Measurements from ENCODE around the gene GNAO1. TPM values are rescaled to one million over a fixed set of nuclear protein-coding genes. Genes with fewer than 3 reads are reported as not detected.

GNAO1 gene
- polyA plus RNA-seq, 1 of the 3 experiments (the other 2 are of a cell fraction): 0.30 TPM

GRCh38 chr16:56340416-56340815 lies 149.1 kb downstream of the GNAO1 start:
- H3K79me2 ChIP-seq (ENCODE audit: insufficient read depth): no peaks in the 10 kb centered on the region
- no peak overlapping the region for H3K27ac ChIP-seq (ENCODE audit: low read depth in 2 of 2, low read length in 1 of 2)
- H3K36me3 ChIP-seq (replicated peaks in 1 of 2; ENCODE audit: control insufficient read depth in 1 of 2, insufficient read depth in 2 of 2, low read length in 1 of 2): no peaks in the 10 kb centered on the region
- 86% methylated on average over 16 of the region's 23 CpGs for WGBS (ENCODE audit: low lambda C conversion rate)
- no peaks in the 10 kb centered on the region for H4K20me1 ChIP-seq (ENCODE audit: insufficient read depth)
- no peaks in the 10 kb centered on the region for H3K9me3 ChIP-seq
- no peak overlapping the region for H3K9ac ChIP-seq
- peaks cover 0 to 13% of the 10 kb centered on the region in 2 experiments; a peak in 1 of 4 replicates for H3K4me1 ChIP-seq (ENCODE audit: control insufficient read depth in 1 of 2, insufficient read depth in 2 of 2, low read depth in 1 of 2, low read length in 1 of 2)
- TF ChIP-seq CTCF (IDR thresholded peaks at IDR 0.05): no peak
- TF ChIP-seq TCF12 (IDR thresholded peaks at IDR 0.05): no peak
- no peak overlapping the region for H3K4me3 ChIP-seq (ENCODE audit: low read depth in 2 of 2, low read length in 1 of 2)
- no peaks in the 10 kb centered on the region for H3F3A ChIP-seq (replicated peaks; ENCODE audit: insufficient read depth)
- DNase-seq: no peak
- H3K9me2 ChIP-seq: no peaks in the 10 kb centered on the region
- no peak overlapping the region for H3K4me2 ChIP-seq
- POLR2A ChIA-PET: no interaction called here
- H2AFZ ChIP-seq (ENCODE audit: low read depth): no peak overlapping the region
- H3K27me3 ChIP-seq (ENCODE audit: insufficient read depth): no peaks in the 10 kb centered on the region
- CTCF ChIA-PET: interaction anchor here (1.3 to 3.5 kb wide), 3 partner anchors 15 to 876 kb away, joined by 3 to 18 read pairs (median 10); no protein-coding TSS in a partner anchor

GRCh38 chr16:56340864-56341365 lies 149.6 kb downstream of the GNAO1 start:
- Histone ChIP-seq H3K36me3 (replicated peaks in 1 of 2; ENCODE audit: control insufficient read depth in 1 of 2, insufficient read depth in 2 of 2, low read length in 1 of 2) (no peaks in the 10 kb centered on the region), H3K4me2 (no peak overlapping the region), H3K9me2 (no peaks in the 10 kb centered on the region), H4K20me1 (ENCODE audit: insufficient read depth) (no peaks in the 10 kb centered on the region), H2AFZ (ENCODE audit: low read depth) (no peak overlapping the region), H3K9me3 (no peaks in the 10 kb centered on the region), H3F3A (replicated peaks; ENCODE audit: insufficient read depth) (no peaks in the 10 kb centered on the region), H3K27ac (ENCODE audit: low read depth in 2 of 2, low read length in 1 of 2) (no peak overlapping the region; a peak in 1 of 4 replicates), H3K27me3 (ENCODE audit: insufficient read depth) (no peaks in the 10 kb centered on the region), H3K9ac (no peak overlapping the region), H3K4me1 (ENCODE audit: control insufficient read depth in 1 of 2, insufficient read depth in 2 of 2, low read depth in 1 of 2, low read length in 1 of 2) (peaks cover 0 to 13% of the 10 kb centered on the region in 2 experiments; a peak in 1 of 4 replicates), H3K4me3 (ENCODE audit: low read depth in 2 of 2, low read length in 1 of 2) (no peak overlapping the region), H3K79me2 (ENCODE audit: insufficient read depth) (no peaks in the 10 kb centered on the region)
- CTCF ChIA-PET: interaction anchor here (1.3 to 3.5 kb wide), 4 partner anchors 9 to 876 kb away, joined by 3 to 18 read pairs (median 8); no protein-coding TSS in a partner anchor
- 68% methylated on average over 16 of the region's 17 CpGs for WGBS (ENCODE audit: low lambda C conversion rate)
- DNase-seq: no peak
- no peak for TF ChIP-seq PBX3 (IDR thresholded peaks at IDR 0.05)
- TF ChIP-seq EZH2phosphoT487 (IDR thresholded peaks at IDR 0.05; ENCODE audit: borderline replicate concordance, low read depth): no peak
- POLR2A ChIA-PET: interaction anchor here (1.8 kb wide), 1 partner anchor 11 kb away, joined by 4 read pairs; no protein-coding TSS in a partner anchor

- no peak overlapping the region for H3K9ac ChIP-seq
- H3K4me1 ChIP-seq (ENCODE audit: control insufficient read depth in 1 of 2, insufficient read depth in 2 of 2, low read depth in 1 of 2, low read length in 1 of 2): peaks cover 0 to 13% of the 10 kb centered on the region in 2 experiments; a peak in 1 of 4 replicates
- no peaks in the 10 kb centered on the region for H3K79me2 ChIP-seq (ENCODE audit: insufficient read depth)
- H3K27ac ChIP-seq (ENCODE audit: low read depth in 2 of 2, low read length in 1 of 2): peak overlapping the region in 1 of 2 experiments; percentile 50; a peak in 1 of 4 replicates
- H3K9me3 ChIP-seq: no peaks in the 10 kb centered on the region
- H3K27me3 ChIP-seq (ENCODE audit: insufficient read depth): no peaks in the 10 kb centered on the region
- 45% methylated on average over 6 of the region's 9 CpGs for WGBS (ENCODE audit: low lambda C conversion rate)
- H3K4me3 ChIP-seq (ENCODE audit: low read depth in 2 of 2, low read length in 1 of 2): no peak overlapping the region
- no peaks in the 10 kb centered on the region for H4K20me1 ChIP-seq (ENCODE audit: insufficient read depth)
- H3F3A ChIP-seq (replicated peaks; ENCODE audit: insufficient read depth): no peaks in the 10 kb centered on the region
- CTCF ChIA-PET: interaction anchor here (0.8 to 2.5 kb wide), 3 partner anchors 9 to 398 kb away, joined by 3 to 18 read pairs (median 6); no protein-coding TSS in a partner anchor
- no peak overlapping the region for H3K4me2 ChIP-seq
- DNase-seq: no peak
- H3K9me2 ChIP-seq: no peaks in the 10 kb centered on the region
- H3K36me3 ChIP-seq (replicated peaks in 1 of 2; ENCODE audit: control insufficient read depth in 1 of 2, insufficient read depth in 2 of 2, low read length in 1 of 2): no peaks in the 10 kb centered on the region
- H2AFZ ChIP-seq (ENCODE audit: low read depth): no peak overlapping the region
- POLR2A ChIA-PET: interaction anchor here (1.8 kb wide), 1 partner anchor 12 kb away, joined by 4 read pairs; no protein-coding TSS in a partner anchor
- TF ChIP-seq GATA2 (CRISPR knock-in tag; IDR thresholded peaks at IDR 0.05) (no peak), PBX3 (IDR thresholded peaks at IDR 0.05) (no peak), CTCF (IDR thresholded peaks at IDR 0.05) (no peak), NFIC (IDR thresholded peaks at IDR 0.05; ENCODE audit: borderline replicate concordance) (no peak), EP300 (IDR thresholded peaks at IDR 0.05; ENCODE audit: borderline replicate concordance in 1 of 2, low read depth in 1 of 2, low read length in 1 of 2) (no peak), EZH2phosphoT487 (IDR thresholded peaks at IDR 0.05; ENCODE audit: borderline replicate concordance, low read depth) (no peak), JUND (IDR thresholded peaks at IDR 0.05) (no peak), CHD2 (IDR thresholded peaks at IDR 0.05; ENCODE audit: low read length, partially characterized antibody) (no peak), FOSL2 (IDR thresholded peaks at IDR 0.05; ENCODE audit: borderline replicate concordance, low read depth) (no peak)
These were observed 150.5 kb downstream of the GNAO1 start for GRCh38 chr16:56341656-56342399.
